H9 (cell line): ENCODE data around the gene MRPL41. TPM values are rescaled to one million over a fixed set of nuclear protein-coding genes. Genes with fewer than 3 reads are reported as not detected.

Experiments
- DNase-seq: peaks from one replicate; pipeline ENCODE4 v3.0.0-alpha.2; 2017
- H2AFZ ChIP-seq: one replicate; pipeline ENCODE4 v1.6.1; 2013; ENCODE audit warnings: mild to moderate bottlenecking, low read length, control low read depth, moderate library complexity
- H2AK5ac ChIP-seq: 2 replicates; pipeline ENCODE4 v1.6.1; 2013; ENCODE audit warnings: low read length, control low read depth, mixed read lengths; ENCODE audit not compliant: insufficient read length
- H2BK120ac ChIP-seq: one replicate; pipeline ENCODE4 v1.6.1; 2013; ENCODE audit warnings: low read depth, mild to moderate bottlenecking, low read length, control low read depth, inconsistent platforms; ENCODE audit not compliant: poor library complexity, severe bottlenecking
- H2BK12ac ChIP-seq: 2 replicates; pipeline ENCODE4 v1.6.1; 2013; ENCODE audit warnings: low read length, control low read depth, mixed read lengths, low read depth; ENCODE audit not compliant: insufficient read length
- H2BK15ac ChIP-seq: 2 replicates; pipeline ENCODE4 v1.6.1; 2013; ENCODE audit warnings: low read depth, low read length, control low read depth
- H2BK20ac ChIP-seq: one replicate; pipeline ENCODE4 v1.6.1; 2013; ENCODE audit warnings: low read depth, mild to moderate bottlenecking, low read length, control low read depth, inconsistent platforms; ENCODE audit not compliant: poor library complexity, severe bottlenecking
- H2BK5ac ChIP-seq: 2 replicates; pipeline ENCODE4 v1.6.1; 2013; ENCODE audit warnings: low read length, control low read depth, mixed read lengths; ENCODE audit not compliant: insufficient read length
- H3K14ac ChIP-seq: 2 replicates; pipeline ENCODE4 v1.6.1; 2013; ENCODE audit warnings: low read length, control low read depth; ENCODE audit not compliant: insufficient read depth
- H3K18ac ChIP-seq: 2 replicates; pipeline ENCODE4 v1.6.1; 2013; ENCODE audit warnings: low read depth, mild to moderate bottlenecking, mixed read lengths, low read length, control low read depth; ENCODE audit not compliant: insufficient read length
- H3K23ac ChIP-seq: 2 replicates; pipeline ENCODE4 v1.6.1; 2013; ENCODE audit warnings: low read length, control low read depth, mixed read lengths, low read depth; ENCODE audit not compliant: insufficient read length
- H3K23me2 ChIP-seq: 2 replicates; pipeline ENCODE4 v1.6.1; 2013; ENCODE audit warnings: low read depth, mild to moderate bottlenecking, mixed read lengths, low read length, control low read depth; ENCODE audit not compliant: insufficient read length, poor library complexity, severe bottlenecking
- H3K27ac ChIP-seq: 2 replicates; pipeline ENCODE4 v1.5.1; 2013; ENCODE audit warnings: low read length, control low read depth, mixed read lengths, low read depth; ENCODE audit not compliant: insufficient read length
- H3K27me3 ChIP-seq: 2 replicates; pipeline ENCODE4 v1.6.1; 2013; ENCODE audit warnings: low read length, control low read depth, inconsistent platforms; ENCODE audit not compliant: insufficient read depth
- H3K4ac ChIP-seq: 2 replicates; pipeline ENCODE4 v1.6.1; 2013; ENCODE audit warnings: low read depth, mild to moderate bottlenecking, control low read depth, inconsistent platforms, low read length, moderate library complexity
- H3K4me1 ChIP-seq: 2 replicates; pipeline ENCODE4 v1.6.1; 2013; ENCODE audit warnings: low read length, control low read depth, inconsistent platforms; ENCODE audit not compliant: insufficient read depth
- H3K4me2 ChIP-seq: 2 replicates; pipeline ENCODE4 v1.6.1; 2013; ENCODE audit warnings: low read length, control low read depth, mixed read lengths; ENCODE audit not compliant: insufficient read length, insufficient read depth
- H3K56ac ChIP-seq: 2 replicates; pipeline ENCODE4 v1.6.1; 2013; ENCODE audit warnings: low read depth, mild to moderate bottlenecking, mixed read lengths, low read length, control low read depth; ENCODE audit not compliant: insufficient read length
- H3K79me1 ChIP-seq: 2 replicates; pipeline ENCODE4 v1.6.1; 2013; ENCODE audit warnings: low read depth, mild to moderate bottlenecking, moderate library complexity, low read length, control low read depth, inconsistent platforms; ENCODE audit not compliant: insufficient read depth, poor library complexity, severe bottlenecking
- H3K79me2 ChIP-seq: 2 replicates; pipeline ENCODE4 v1.6.1; 2013; ENCODE audit warnings: low read length, control low read depth, inconsistent platforms; ENCODE audit not compliant: insufficient read depth
- H3K9ac ChIP-seq: 2 replicates; pipeline ENCODE4 v1.6.1; 2013; ENCODE audit warnings: low read length, control low read depth, mixed read lengths; ENCODE audit not compliant: insufficient read length; ENCODE audit errors: extremely low read depth
- H3K9me3 ChIP-seq: one replicate; pipeline ENCODE4 v1.6.1; 2013; ENCODE audit warnings: low read depth, low read length, inconsistent platforms; ENCODE audit not compliant: control insufficient read depth
- H3T11ph ChIP-seq: one replicate; pipeline ENCODE4 v1.6.1; 2013; ENCODE audit warnings: mild to moderate bottlenecking, low read length, control low read depth, inconsistent platforms
- H4K20me1 ChIP-seq: one replicate; pipeline ENCODE4 v1.6.1; 2013; ENCODE audit not compliant: control insufficient read depth, insufficient read length, insufficient read depth
- H4K5ac ChIP-seq: 2 replicates; pipeline ENCODE4 v1.6.1; 2013; ENCODE audit warnings: low read depth, mild to moderate bottlenecking, mixed read lengths, low read length, control low read depth; ENCODE audit not compliant: insufficient read length
- H4K8ac ChIP-seq: replicated peaks from 2 replicates; pipeline ENCODE4 v1.6.1; 2013; ENCODE audit warnings: low read length, control low read depth, mixed read lengths, low read depth; ENCODE audit not compliant: insufficient read length
- H4K91ac ChIP-seq: 2 replicates; pipeline ENCODE4 v1.6.1; 2013; ENCODE audit warnings: low read depth, mild to moderate bottlenecking, moderate library complexity, mixed read lengths, low read length, control low read depth; ENCODE audit not compliant: insufficient read length
- H3K27ac Mint-ChIP-seq, 3 experiments: 2 replicates in 2 of 3; 3 replicates in 1 of 3; pipeline ENCODE4 v1.8.0; 2020 to 2021; ENCODE audit warnings: mixed read lengths in 3 of 3, mild to moderate bottlenecking in 1 of 3, moderate library complexity in 1 of 3
- H3K27me3 Mint-ChIP-seq: 2 replicates; pipeline ENCODE4 v1.8.0; 2021; ENCODE audit warnings: low read depth, mild to moderate bottlenecking, moderate library complexity, mixed read lengths
- H3K36me3 Mint-ChIP-seq, 3 experiments: 2 replicates in 2 of 3; 3 replicates in 1 of 3; pipeline ENCODE4 v1.8.0; 2020 to 2021; ENCODE audit warnings: low read depth in 3 of 3, mixed read lengths in 3 of 3; ENCODE audit not compliant: insufficient read depth in 1 of 3
- H3K4me1 Mint-ChIP-seq, 2 experiments: 2 replicates each; pipeline ENCODE4 v1.8.0; 2020; ENCODE audit warnings: mixed read lengths in 2 of 2
- H3K4me3 Mint-ChIP-seq, 2 experiments: 2 replicates in 1 of 2; 3 replicates in 1 of 2; pipeline ENCODE4 v1.8.0; 2020 to 2021; ENCODE audit warnings: mild to moderate bottlenecking in 2 of 2, mixed read lengths in 2 of 2, moderate library complexity in 1 of 2
- H3K9me3 Mint-ChIP-seq, 2 experiments: 2 replicates in 1 of 2; 3 replicates in 1 of 2; pipeline ENCODE4 v1.8.0; 2020; ENCODE audit warnings: mild to moderate bottlenecking in 2 of 2, mixed read lengths in 2 of 2, moderate library complexity in 1 of 2
- WGBS: extraction: QIAGEN DNeasy Blood & Tissue Kit; methylation state at CpG from one replicate; pipeline ENCODE4 v1.1.7; 2013; ENCODE audit warnings: missing lambda C conversion rate, low lambda C conversion rate, mixed read lengths; ENCODE audit not compliant: insufficient read length; ENCODE audit errors: extremely low coverage; 5-methylcytosine and 5-hydroxymethylcytosine counted together
- total RNA-seq: library from RNA; stranded (reverse); gene quantifications from 2 replicates; pipeline ENCODE4 v1.2.1, GENCODE V29; 2021
- TF ChIP-seq, protein P1 (sequence below): fragments of 200-600 bp; sonication (generic); conservative IDR thresholded peaks from 3 replicates; pipeline ENCODE4 v1.8.0; 2021; ENCODE audit warnings: antibody characterized with exemption, mild to moderate bottlenecking

Gene MRPL41
- total RNA-seq, 1 experiment from 2014 or later = 52.2 TPM

DNA sequence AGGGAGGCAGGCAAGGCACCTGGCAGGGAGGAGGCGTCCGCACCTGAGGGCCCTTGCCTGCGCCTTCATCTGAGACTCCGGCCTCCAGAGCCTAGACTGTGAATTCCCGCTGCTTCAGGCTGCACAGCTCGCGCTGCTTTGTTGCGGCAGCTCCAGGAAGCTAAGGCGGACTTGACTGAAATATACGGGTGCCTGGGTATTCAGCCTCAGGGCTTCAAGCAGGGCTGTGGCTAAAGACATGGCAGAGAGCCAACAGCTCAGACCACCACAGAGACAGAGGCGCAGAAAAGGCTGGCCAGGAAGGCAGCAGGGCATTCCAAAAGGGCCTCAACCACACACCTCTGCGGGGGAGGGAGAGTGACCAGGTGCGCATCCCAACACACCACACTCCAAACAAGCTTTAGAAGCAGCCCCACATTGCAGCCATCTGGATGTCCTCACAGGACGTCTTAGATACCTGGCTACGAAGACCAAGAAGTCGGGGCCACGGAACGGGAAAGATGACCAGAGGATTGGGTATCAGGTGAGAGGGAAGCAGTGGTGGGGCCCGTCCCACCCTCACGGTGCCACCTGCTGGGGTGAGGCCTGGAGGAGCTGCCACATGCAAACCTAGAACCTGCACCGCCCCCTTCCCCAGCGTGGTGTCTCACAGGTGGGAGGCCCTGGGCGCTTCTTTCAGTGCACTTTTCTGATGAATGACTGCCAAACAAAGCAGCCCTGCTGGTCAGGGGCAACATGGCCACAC lies 28.7 kb downstream of the MRPL41 start:
- H3K23ac ChIP-seq = no peak overlapping the region
- H3K56ac ChIP-seq = no peak overlapping the region
- peaks cover 4% of the 10 kb centered on the region; the same call in 1 of the 2 replicates for H3K4me1 ChIP-seq
- H4K91ac ChIP-seq = no peak overlapping the region
- no peaks in the 10 kb centered on the region for H3K27me3 ChIP-seq
- DNase-seq = peak; percentile 43
- no CpG with 5 or more reads among the region's 23 CpGs for WGBS
- H3K14ac ChIP-seq = no peak overlapping the region; the same call in 1 of the 2 replicates
- no peak overlapping the region for H2AK5ac ChIP-seq
- H3K4ac ChIP-seq = no peak overlapping the region
- H2BK5ac ChIP-seq = no peak overlapping the region
- peak overlapping the region in 2 of 3 experiments; percentile 44 to 69; a peak in 2 of 7 replicates for H3K27ac Mint-ChIP-seq
- no peak overlapping the region for H2BK20ac ChIP-seq
- no peak overlapping the region for H2BK120ac ChIP-seq
- no peaks in the 10 kb centered on the region for H3K27me3 Mint-ChIP-seq
- H2BK15ac ChIP-seq = no peak overlapping the region
- H2AFZ ChIP-seq = no peak overlapping the region
- H3K4me1 Mint-ChIP-seq = peaks cover 29 to 40% of the 10 kb centered on the region in 2 experiments
- no peak overlapping the region for H3K4me3 Mint-ChIP-seq
- no peak overlapping the region for H3K9ac ChIP-seq
- peaks cover 10% of the 10 kb centered on the region; the same call in 1 of the 2 replicates for H3K79me2 ChIP-seq
- H2BK12ac ChIP-seq = no peak overlapping the region
- no peak overlapping the region for H3T11ph ChIP-seq
- TF ChIP-seq, protein P1, sequence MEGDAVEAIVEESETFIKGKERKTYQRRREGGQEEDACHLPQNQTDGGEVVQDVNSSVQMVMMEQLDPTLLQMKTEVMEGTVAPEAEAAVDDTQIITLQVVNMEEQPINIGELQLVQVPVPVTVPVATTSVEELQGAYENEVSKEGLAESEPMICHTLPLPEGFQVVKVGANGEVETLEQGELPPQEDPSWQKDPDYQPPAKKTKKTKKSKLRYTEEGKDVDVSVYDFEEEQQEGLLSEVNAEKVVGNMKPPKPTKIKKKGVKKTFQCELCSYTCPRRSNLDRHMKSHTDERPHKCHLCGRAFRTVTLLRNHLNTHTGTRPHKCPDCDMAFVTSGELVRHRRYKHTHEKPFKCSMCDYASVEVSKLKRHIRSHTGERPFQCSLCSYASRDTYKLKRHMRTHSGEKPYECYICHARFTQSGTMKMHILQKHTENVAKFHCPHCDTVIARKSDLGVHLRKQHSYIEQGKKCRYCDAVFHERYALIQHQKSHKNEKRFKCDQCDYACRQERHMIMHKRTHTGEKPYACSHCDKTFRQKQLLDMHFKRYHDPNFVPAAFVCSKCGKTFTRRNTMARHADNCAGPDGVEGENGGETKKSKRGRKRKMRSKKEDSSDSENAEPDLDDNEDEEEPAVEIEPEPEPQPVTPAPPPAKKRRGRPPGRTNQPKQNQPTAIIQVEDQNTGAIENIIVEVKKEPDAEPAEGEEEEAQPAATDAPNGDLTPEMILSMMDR = no peak
- peaks cover 12% of the 10 kb centered on the region for H3K23me2 ChIP-seq
- H3K18ac ChIP-seq = no peak overlapping the region
- no peaks in the 10 kb centered on the region for H4K20me1 ChIP-seq
- no peak overlapping the region for H4K8ac ChIP-seq
- no peaks in the 10 kb centered on the region for H3K9me3 Mint-ChIP-seq
- H3K27ac ChIP-seq = no peak overlapping the region
- H3K36me3 Mint-ChIP-seq = peaks cover 21 to 72% (median 53%) of the 10 kb centered on the region in 3 experiments
- no peak overlapping the region for H4K5ac ChIP-seq
- no peaks in the 10 kb centered on the region for H3K9me3 ChIP-seq
- H3K79me1 ChIP-seq = peaks cover 8% of the 10 kb centered on the region
- H3K4me2 ChIP-seq = no peak overlapping the region
